HG02678 (cell line): Measurements from ENCODE around the gene CHN2.
"Not testable (repeated sequence)": the region's sequence is repeated elsewhere in the genome, so short reads cannot be mapped to it uniquely, and the experiment has no call there.

ENCODE experiments used
- ATAC-seq: cut with Tn5 transposase; IDR thresholded peaks from one replicate; pipeline ENCODE4 v1.9.1; 2021; ENCODE audit warnings: mild to moderate bottlenecking, moderate library complexity; ENCODE audit not compliant: unreplicated experiment

CHN2 gene

GRCh38 chr7:29185613-29186012, 9.0 kb upstream of the CHN2 start:
- no peak for ATAC-seq

GRCh38 chr7:29189743-29190201, 4.8 kb upstream of the CHN2 start:
- ATAC-seq: peak; percentile 67

- ATAC-seq: no peak
These were observed 4.1 kb upstream of the CHN2 start for GRCh38 chr7:29190349-29191045.

GRCh38 chr7:29192323-29192722, 2.3 kb upstream of the CHN2 start:
- ATAC-seq: no peak

GRCh38 chr7:29192811-29193210, 1.8 kb upstream of the CHN2 start:
- ATAC-seq: no peak

- no peak for ATAC-seq
These were observed 1.0 kb upstream of the CHN2 start for GRCh38 chr7:29193316-29194205.

- no peak for ATAC-seq
These were observed 375 bp upstream of the CHN2 start for GRCh38 chr7:29194206-29194593.

- ATAC-seq: no peak
These were observed 1.6 kb downstream of the CHN2 start for GRCh38 chr7:29196191-29196590.

- no peak for ATAC-seq
These were observed 2.5 kb downstream of the CHN2 start for GRCh38 chr7:29196971-29197595.

- ATAC-seq: no peak
These were observed 3.3 kb downstream of the CHN2 start for GRCh38 chr7:29197916-29198315.

- no peak for ATAC-seq
These were observed 5.2 kb downstream of the CHN2 start for GRCh38 chr7:29199776-29200175.

GRCh38 chr7:29202651-29203069, 8.1 kb downstream of the CHN2 start:
- no peak for ATAC-seq

- no peak for ATAC-seq
These were observed 10.1 kb downstream of the CHN2 start for GRCh38 chr7:29204491-29205272.

GRCh38 chr7:29207162-29207801, 12.7 kb downstream of the CHN2 start:
- no peak for ATAC-seq

GRCh38 chr7:29208410-29209250, 14.1 kb downstream of the CHN2 start:
- no peak for ATAC-seq

- ATAC-seq: no peak
These were observed 15.2 kb downstream of the CHN2 start for GRCh38 chr7:29209745-29210144.

- not testable (repeated sequence) for ATAC-seq
These were observed 18.2 kb downstream of the CHN2 start for GRCh38 chr7:29212736-29213135.

- ATAC-seq: no peak
These were observed 19.5 kb downstream of the CHN2 start for GRCh38 chr7:29214056-29214455.

GRCh38 chr7:29214816-29215215, 20.2 kb downstream of the CHN2 start:
- no peak for ATAC-seq
